H1 (cell line): ENCODE results near the gene TNNI2. TPM values are rescaled to one million over a fixed set of nuclear protein-coding genes. Genes with fewer than 3 reads are reported as not detected.

Source experiments
- CTCF ChIA-PET: fragments of 300-600 bp; sonication (Branson Sonifier 250); formaldehyde crosslinking; loops from one replicate; lab custom pipeline; 2021; ENCODE audit not compliant: partially characterized antibody; lab: Charles Lee
- POLR2A ChIA-PET: fragments of 300-600 bp; sonication (Branson Sonifier 250); formaldehyde crosslinking; loops from one replicate; lab custom pipeline; 2021; ENCODE audit warnings: inconsistent platforms; ENCODE audit not compliant: partially characterized antibody; lab: Charles Lee
- DNase-seq, 2 experiments: peaks; one replicate each; pipeline versions ENCODE4 v3.0.0 to v3.0.0-alpha.2; 2010 to 2022; ENCODE audit warnings: low spot score in 2 of 2, low read depth in 1 of 2, mixed read lengths in 1 of 2
- FAIRE-seq: peaks from 2 replicates; lab custom pipeline; 2011; peaks lifted over from hg19 to GRCh38; lab: Jason Lieb, UNC
- H2AFZ ChIP-seq: 2 replicates; pipeline ENCODE4 v1.8.1; 2012; ENCODE audit warnings: low read length, inconsistent platforms
- H2AK5ac ChIP-seq: 2 replicates; pipeline ENCODE4 v1.6.1; 2013; ENCODE audit warnings: low read depth, low read length
- H2BK120ac ChIP-seq: replicated peaks from 2 replicates; pipeline ENCODE3; 2013; ENCODE audit warnings: low read depth, low read length, inconsistent platforms
- H2BK12ac ChIP-seq: 2 replicates; pipeline ENCODE4 v1.6.1; 2013; ENCODE audit warnings: low read depth, low read length
- H2BK15ac ChIP-seq: 2 replicates; pipeline ENCODE4 v1.6.1; 2013; ENCODE audit warnings: low read length
- H2BK20ac ChIP-seq: 2 replicates; pipeline ENCODE4 v1.6.1; 2013; ENCODE audit warnings: low read length
- H2BK5ac ChIP-seq: 2 replicates; pipeline ENCODE4 v1.6.1; 2013; ENCODE audit warnings: low read depth, low read length
- H3K14ac ChIP-seq: 2 replicates; pipeline ENCODE4 v1.6.1; 2013; ENCODE audit warnings: inconsistent platforms; ENCODE audit not compliant: insufficient read length
- H3K18ac ChIP-seq: 2 replicates; pipeline ENCODE4 v1.6.1; 2013; ENCODE audit warnings: low read length; ENCODE audit errors: extremely low read depth
- H3K23ac ChIP-seq: 2 replicates; pipeline ENCODE4 v1.6.1; 2013; ENCODE audit warnings: inconsistent platforms; ENCODE audit not compliant: insufficient read length
- H3K23me2 ChIP-seq: 2 replicates; pipeline ENCODE4 v1.6.1; 2013; ENCODE audit warnings: low read depth, low read length
- H3K27ac ChIP-seq: 2 replicates; pipeline ENCODE4 v1.6.1; 2011; ENCODE audit warnings: low read depth, low read length, inconsistent platforms
- H3K27me3 ChIP-seq, 4 experiments: replicated peaks in 1 of 4; 1 replicate in 1 of 4; 2 replicates in 3 of 4; pipeline versions ENCODE4 v1.6.1 to v1.8.1; 2011 to 2013; ENCODE audit warnings: low read length in 3 of 4, mild to moderate bottlenecking in 3 of 4, inconsistent platforms in 2 of 4, mixed read lengths in 2 of 4, moderate library complexity in 1 of 4; ENCODE audit not compliant: control insufficient read depth in 3 of 4, insufficient read depth in 3 of 4; ENCODE audit errors: extremely low read depth in 1 of 4
- H3K36me3 ChIP-seq, 4 experiments: 2 replicates each; pipeline versions ENCODE4 v1.6.1 to v1.8.1; 2011 to 2013; ENCODE audit warnings: mild to moderate bottlenecking in 4 of 4, low read length in 3 of 4, moderate library complexity in 2 of 4, control low read depth in 1 of 4, inconsistent platforms in 1 of 4; ENCODE audit not compliant: insufficient read depth in 4 of 4, control insufficient read depth in 2 of 4
- H3K4ac ChIP-seq: replicated peaks from 2 replicates; pipeline ENCODE3; 2013; ENCODE audit warnings: low read length, low read depth, mixed read lengths, inconsistent platforms; ENCODE audit not compliant: insufficient read length
- H3K4me1 ChIP-seq, 4 experiments: replicated peaks in 1 of 4; 1 replicate in 1 of 4; 2 replicates in 3 of 4; pipeline versions ENCODE4 v1.6.1 to v1.8.1; 2011 to 2013; ENCODE audit warnings: low read length in 3 of 4, inconsistent platforms in 2 of 4, mixed read lengths in 1 of 4; ENCODE audit not compliant: insufficient read depth in 4 of 4, control insufficient read depth in 3 of 4
- H3K4me2 ChIP-seq, 2 experiments: 2 replicates each; pipeline versions ENCODE4 v1.6.1 to v1.8.1; 2011 to 2013; ENCODE audit warnings: low read depth in 2 of 2, low read length in 2 of 2, control low read depth in 1 of 2, inconsistent platforms in 1 of 2, mild to moderate bottlenecking in 1 of 2; ENCODE audit not compliant: insufficient read depth in 1 of 2
- H3K4me3 ChIP-seq, 4 experiments: fragments of 200-600, 300-600 bp in 1 of 4; sonication (generic), shearing (Covaris generic), sonication (Bioruptor Twin) in 1 of 4; 2 replicates each; pipeline versions ENCODE4 v1.5.1 to v1.8.1; 2011 to 2016; ENCODE audit warnings: low read length in 4 of 4, low read depth in 3 of 4, control low read depth in 2 of 4, inconsistent platforms in 2 of 4, mild to moderate bottlenecking in 2 of 4, mixed read lengths in 1 of 4, moderate library complexity in 1 of 4; ENCODE audit not compliant: insufficient read depth in 2 of 4; ENCODE audit errors: extremely low read depth in 1 of 4
- H3K56ac ChIP-seq: replicated peaks from 2 replicates; pipeline ENCODE3; 2013; ENCODE audit warnings: low read depth, mild to moderate bottlenecking, mixed read lengths, low read length, inconsistent platforms; ENCODE audit not compliant: insufficient read length
- H3K79me1 ChIP-seq: 2 replicates; pipeline ENCODE4 v1.6.1; 2013; ENCODE audit warnings: low read depth, low read length, control low read depth
- H3K79me2 ChIP-seq, 2 experiments: 2 replicates each; pipeline versions ENCODE4 v1.6.1 to v1.8.1; 2012 to 2013; ENCODE audit warnings: low read length in 2 of 2, mild to moderate bottlenecking in 2 of 2, inconsistent platforms in 1 of 2; ENCODE audit not compliant: insufficient read depth in 2 of 2, control insufficient read depth in 1 of 2
- H3K9ac ChIP-seq, 4 experiments: replicated peaks in 1 of 4; 1 replicate in 1 of 4; 2 replicates in 3 of 4; pipeline versions ENCODE4 v1.6.1 to v1.8.1; 2011 to 2013; ENCODE audit warnings: low read depth in 3 of 4, low read length in 3 of 4, control low read depth in 2 of 4, mild to moderate bottlenecking in 2 of 4, moderate library complexity in 2 of 4, inconsistent platforms in 1 of 4; ENCODE audit errors: extremely low read depth in 1 of 4
- H3K9me3 ChIP-seq, 2 experiments: 2 replicates each; pipeline versions ENCODE4 v1.6.1 to v1.8.1; 2012 to 2013; ENCODE audit warnings: mild to moderate bottlenecking in 2 of 2, moderate library complexity in 2 of 2, control low read depth in 1 of 2, inconsistent platforms in 1 of 2, low read depth in 1 of 2, low read length in 1 of 2, mixed read lengths in 1 of 2; ENCODE audit not compliant: insufficient read depth in 2 of 2
- H4K20me1 ChIP-seq, 2 experiments: replicated peaks in 1 of 2; 2 replicates each; pipeline versions ENCODE3 to v1.8.1; 2011 to 2013; ENCODE audit warnings: inconsistent platforms in 2 of 2, low read length in 2 of 2, mild to moderate bottlenecking in 1 of 2; ENCODE audit not compliant: insufficient read depth in 2 of 2, control insufficient read depth in 1 of 2
- H4K5ac ChIP-seq: 2 replicates; pipeline ENCODE4 v1.6.1; 2013; ENCODE audit warnings: low read length, low read depth, mixed read lengths, inconsistent platforms; ENCODE audit not compliant: insufficient read length
- H4K8ac ChIP-seq: 2 replicates; pipeline ENCODE4 v1.8.0; 2013; ENCODE audit warnings: mild to moderate bottlenecking, moderate library complexity, low read length, inconsistent platforms; ENCODE audit not compliant: insufficient read depth; ENCODE audit errors: extremely low read depth
- H4K91ac ChIP-seq: replicated peaks from 2 replicates; pipeline ENCODE3; 2013; ENCODE audit warnings: low read length, mixed read lengths, inconsistent platforms; ENCODE audit not compliant: insufficient read length
- CREB1 ChIP-seq: IDR thresholded peaks from 2 replicates; pipeline ENCODE4 v1.6.1; 2012; ENCODE audit warnings: inconsistent platforms
- GTF2F1 ChIP-seq: IDR thresholded peaks from 2 replicates; pipeline ENCODE4 v1.6.1; 2012; ENCODE audit warnings: low read depth, low read length, improper control_type of control experiment, borderline replicate concordance
- JUN ChIP-seq: IDR thresholded peaks from 2 replicates; pipeline ENCODE4 v1.6.1; 2011; ENCODE audit warnings: low read depth, mild to moderate bottlenecking, improper control_type of control experiment, low read length
- PHF8 ChIP-seq: fragments of 200-600 bp; sonication (generic); conservative IDR thresholded peaks from 2 replicates; pipeline ENCODE4 v1.7.1; 2012; ENCODE audit warnings: low read depth, mild to moderate bottlenecking, inconsistent platforms, low read length, moderate library complexity
- POLR2A ChIP-seq, 2 experiments: IDR thresholded peaks; 1 replicate in 1 of 2; 2 replicates in 1 of 2; pipeline ENCODE4 v1.6.1; 2011; ENCODE audit warnings: low read depth in 2 of 2, low read length in 2 of 2, mild to moderate bottlenecking in 2 of 2; ENCODE audit errors: control extremely low read depth in 1 of 2
- RBBP5 ChIP-seq: IDR thresholded peaks from 2 replicates; pipeline ENCODE4 v1.7.1; 2012; ENCODE audit warnings: low read depth, mild to moderate bottlenecking, inconsistent platforms, low read length, moderate library complexity, borderline replicate concordance
- WGBS, 2 experiments: shearing (Covaris generic) in 1 of 2; methylation state at CpG; one replicate each; pipeline versions ENCODE4 v1.1.6 to v1.1.7; 2013 to 2015; ENCODE audit warnings: low lambda C conversion rate in 2 of 2, mixed read lengths in 2 of 2, inconsistent platforms in 1 of 2, low coverage in 1 of 2, missing lambda C conversion rate in 1 of 2; ENCODE audit not compliant: insufficient replicate concordance in 2 of 2, insufficient coverage in 1 of 2, insufficient read length in 1 of 2; ENCODE audit errors: extremely low coverage in 1 of 2, missing lambda C conversion rate in 1 of 2; 5-methylcytosine and 5-hydroxymethylcytosine counted together
- polyA plus RNA-seq, 7 experiments: library from polyadenylated mRNA; depleted of rRNA in 3 of 7; stranded (reverse) in 5 of 7; unstranded in 2 of 7; fragments of >200 nt in 5 of 7; fragments of 200-250 nt in 2 of 7; gene quantifications; 1 replicate in 5 of 7; 2 replicates in 1 of 7; 4 replicates in 1 of 7; pipeline versions ENCODE4 v1.2.1 to v1.2.3, GENCODE V29; 2011 to 2013; ENCODE audit warnings: missing spikeins in 2 of 7, mixed read lengths in 2 of 7
- total RNA-seq: library from RNA; stranded (reverse); fragmentation: NEBNext Ultra II Directional; extraction: Animal tissue kit (Norgen Biotek cat#: 25700); gene quantifications from 2 replicates; pipeline ENCODE4 v1.2.1, GENCODE V29; 2021
- TF ChIP-seq, protein P1 (sequence below), 3 experiments: IDR thresholded peaks; 1 replicate in 2 of 3; 2 replicates in 1 of 3; pipeline versions ENCODE4 v1.5.1 to v1.6.1; 2011; ENCODE audit warnings: low read length in 3 of 3, mild to moderate bottlenecking in 3 of 3, inconsistent platforms in 2 of 3, low read depth in 1 of 3, moderate library complexity in 1 of 3; ENCODE audit not compliant: insufficient read depth in 1 of 3; ENCODE audit errors: control extremely low read depth in 1 of 3

TNNI2 gene
- total and polyA plus RNA-seq, 2 of the 8 experiments (the other 6 are each of a cell fraction or from before 2014, with no cell fraction given), result not detected

DNA sequence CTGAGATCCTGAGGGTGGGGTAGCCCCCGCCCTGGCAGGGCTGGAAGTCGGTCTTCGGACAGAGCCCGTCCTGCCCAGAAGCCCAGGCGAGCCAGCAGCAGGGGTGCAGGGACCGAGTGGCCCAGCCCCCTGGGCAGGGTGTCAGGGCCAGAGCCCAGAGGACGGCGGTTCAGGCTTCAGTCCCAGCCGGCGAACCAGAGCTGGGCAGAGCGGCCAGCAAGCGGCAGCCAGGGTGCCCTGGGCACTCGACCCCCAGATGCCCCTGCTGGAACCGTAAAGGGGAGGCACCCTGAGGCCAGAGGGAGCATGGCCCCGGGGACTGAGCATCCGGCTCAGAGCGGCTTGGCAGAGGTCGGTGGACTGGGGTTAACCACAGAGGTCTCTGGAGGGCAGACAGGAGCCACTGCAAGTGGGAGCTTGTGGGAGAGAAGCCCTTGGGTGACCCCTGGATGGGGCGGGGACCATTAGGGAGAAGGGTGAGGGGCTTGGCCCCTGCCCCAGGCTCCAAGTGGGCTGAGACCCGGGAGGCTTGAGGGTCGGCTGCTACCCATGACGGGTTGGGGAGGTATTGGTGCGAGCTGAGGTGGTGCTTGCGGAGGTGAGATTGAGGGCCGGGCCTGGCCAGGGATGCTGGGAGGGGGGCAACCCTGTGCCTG, 30.0 kb downstream of the TNNI2 start:
- ChIA-PET CTCF (interaction anchor here (0.8 to 3.3 kb wide), 16 partner anchors 10 to 288 kb away, joined by 3 to 25 read pairs (median 6); partner anchors contain the start of genes TNNI2 and TNNT3), POLR2A (interaction anchor here (0.6 kb wide), 1 partner anchor 1112 kb away, joined by 3 read pairs; no protein-coding TSS in a partner anchor)
- H3K56ac ChIP-seq, result no peak overlapping the region
- H3K23ac ChIP-seq, result no peak overlapping the region
- H3K4me2 ChIP-seq, result no peak overlapping the region
- H3K23me2 ChIP-seq, result no peaks in the 10 kb centered on the region; the same call in 1 of the 2 replicates
- FAIRE-seq (no peak), DNase-seq (no peak)
- no peak overlapping the region for H4K91ac ChIP-seq
- H3K4me1 ChIP-seq, result peaks cover 0 to 4% (median 2%) of the 10 kb centered on the region in 4 experiments; a peak in 4 of 7 replicates
- H3K36me3 ChIP-seq, result no peaks in the 10 kb centered on the region
- H2AFZ ChIP-seq, result no peak overlapping the region
- no peak overlapping the region for H2BK12ac ChIP-seq
- H3K27ac ChIP-seq, result no peak overlapping the region
- no peak overlapping the region for H3K14ac ChIP-seq
- H3K27me3 ChIP-seq, result peaks cover 0 to 3% (median 0%) of the 10 kb centered on the region in 4 experiments; a peak in 1 of 7 replicates
- no peak overlapping the region for H2AK5ac ChIP-seq
- no peak overlapping the region for H2BK20ac ChIP-seq
- H2BK5ac ChIP-seq, result no peak overlapping the region
- H3K4me3 ChIP-seq, result no peak overlapping the region
- H3K4ac ChIP-seq, result no peak overlapping the region
- H4K20me1 ChIP-seq, result no peaks in the 10 kb centered on the region
- H4K8ac ChIP-seq, result peak overlapping the region; percentile 79; the same call in 1 of the 2 replicates
- 89% methylated on average over 22 of the region's 25 CpGs; no CpG with 5 or more reads in 1 of the 2 experiments for WGBS, 2 experiments
- no peak overlapping the region for H2BK15ac ChIP-seq
- no peak overlapping the region for H3K9ac ChIP-seq
- H3K79me1 ChIP-seq, result no peaks in the 10 kb centered on the region
- H2BK120ac ChIP-seq, result no peak overlapping the region
- no peaks in the 10 kb centered on the region for H3K9me3 ChIP-seq
- H4K5ac ChIP-seq, result no peak overlapping the region
- H3K79me2 ChIP-seq, result no peaks in the 10 kb centered on the region
- TF ChIP-seq GTF2F1, result no peak
- no peak for TF ChIP-seq JUN
- TF ChIP-seq RBBP5, result no peak
- no peak for TF ChIP-seq PHF8
- TF ChIP-seq CREB1, result no peak
- TF ChIP-seq POLR2A (IDR thresholded peaks at IDR 0.05; ENCODE audit: control extremely low read depth in 1 of 2, low read depth in 2 of 2, low read length in 2 of 2), result no peak
- TF ChIP-seq, protein P1, sequence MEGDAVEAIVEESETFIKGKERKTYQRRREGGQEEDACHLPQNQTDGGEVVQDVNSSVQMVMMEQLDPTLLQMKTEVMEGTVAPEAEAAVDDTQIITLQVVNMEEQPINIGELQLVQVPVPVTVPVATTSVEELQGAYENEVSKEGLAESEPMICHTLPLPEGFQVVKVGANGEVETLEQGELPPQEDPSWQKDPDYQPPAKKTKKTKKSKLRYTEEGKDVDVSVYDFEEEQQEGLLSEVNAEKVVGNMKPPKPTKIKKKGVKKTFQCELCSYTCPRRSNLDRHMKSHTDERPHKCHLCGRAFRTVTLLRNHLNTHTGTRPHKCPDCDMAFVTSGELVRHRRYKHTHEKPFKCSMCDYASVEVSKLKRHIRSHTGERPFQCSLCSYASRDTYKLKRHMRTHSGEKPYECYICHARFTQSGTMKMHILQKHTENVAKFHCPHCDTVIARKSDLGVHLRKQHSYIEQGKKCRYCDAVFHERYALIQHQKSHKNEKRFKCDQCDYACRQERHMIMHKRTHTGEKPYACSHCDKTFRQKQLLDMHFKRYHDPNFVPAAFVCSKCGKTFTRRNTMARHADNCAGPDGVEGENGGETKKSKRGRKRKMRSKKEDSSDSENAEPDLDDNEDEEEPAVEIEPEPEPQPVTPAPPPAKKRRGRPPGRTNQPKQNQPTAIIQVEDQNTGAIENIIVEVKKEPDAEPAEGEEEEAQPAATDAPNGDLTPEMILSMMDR (IDR thresholded peaks at IDR 0.05; ENCODE audit: control extremely low read depth in 1 of 3, insufficient read depth in 1 of 3, low read depth in 1 of 3, low read length in 3 of 3), result no peak
- no peak overlapping the region for H3K18ac ChIP-seq
